ACC112 (cell line): ENCODE measurements around the gene SLC50A1.

Source experiments
- H2AFZ ChIP-seq: fragments of 200-600 bp; sonication (generic); one replicate; pipeline ENCODE4 v1.6.0; 2017; ENCODE audit warnings: antibody characterized with exemption, low read length; ENCODE audit not compliant: unreplicated experiment
- H3K27ac ChIP-seq: fragments of 200-600 bp; sonication (generic); 2 replicates; pipeline ENCODE4 v1.5.1; 2014; ENCODE audit warnings: low read depth, mild to moderate bottlenecking, antibody characterized with exemption, low read length, moderate library complexity
- H3K27me3 ChIP-seq: fragments of 200-600 bp; sonication (generic); 2 replicates; pipeline ENCODE4 v1.6.1; 2014; ENCODE audit warnings: mild to moderate bottlenecking, antibody characterized with exemption, low read length, moderate library complexity, mixed read lengths; ENCODE audit not compliant: insufficient read depth
- H3K36me3 ChIP-seq: fragments of 200-600 bp; sonication (generic); 2 replicates; pipeline ENCODE4 v1.6.1; 2016; ENCODE audit warnings: mild to moderate bottlenecking, antibody characterized with exemption, low read length, moderate library complexity, mixed read lengths; ENCODE audit not compliant: insufficient read depth
- H3K4me1 ChIP-seq: fragments of 200-600 bp; sonication (generic); one replicate; pipeline ENCODE4 v1.6.1; 2016; ENCODE audit warnings: low read length, mixed read lengths; ENCODE audit not compliant: insufficient read depth, unreplicated experiment, control insufficient read depth
- H3K4me3 ChIP-seq: fragments of 200-600 bp; sonication (generic); 2 replicates; pipeline ENCODE4 v1.5.1; 2014; ENCODE audit warnings: mild to moderate bottlenecking, low read depth, low read length
- H3K79me2 ChIP-seq: fragments of 200-600 bp; sonication (generic); one replicate; pipeline ENCODE4 v1.6.0; 2016; ENCODE audit warnings: low read length; ENCODE audit not compliant: control insufficient read depth, unreplicated experiment, insufficient read depth

The SLC50A1 gene

GRCh38 chr1:155186067-155186793 is 50.6 kb downstream of the SLC50A1 start:
- Histone ChIP-seq H3K79me2 (no peaks in the 10 kb centered on the region), H3K36me3 (no peaks in the 10 kb centered on the region), H3K27ac (no peak overlapping the region), H3K27me3 (no peaks in the 10 kb centered on the region), H2AFZ (no peak overlapping the region), H3K4me3 (no peak overlapping the region), H3K4me1 (no peaks in the 10 kb centered on the region)

DNA sequence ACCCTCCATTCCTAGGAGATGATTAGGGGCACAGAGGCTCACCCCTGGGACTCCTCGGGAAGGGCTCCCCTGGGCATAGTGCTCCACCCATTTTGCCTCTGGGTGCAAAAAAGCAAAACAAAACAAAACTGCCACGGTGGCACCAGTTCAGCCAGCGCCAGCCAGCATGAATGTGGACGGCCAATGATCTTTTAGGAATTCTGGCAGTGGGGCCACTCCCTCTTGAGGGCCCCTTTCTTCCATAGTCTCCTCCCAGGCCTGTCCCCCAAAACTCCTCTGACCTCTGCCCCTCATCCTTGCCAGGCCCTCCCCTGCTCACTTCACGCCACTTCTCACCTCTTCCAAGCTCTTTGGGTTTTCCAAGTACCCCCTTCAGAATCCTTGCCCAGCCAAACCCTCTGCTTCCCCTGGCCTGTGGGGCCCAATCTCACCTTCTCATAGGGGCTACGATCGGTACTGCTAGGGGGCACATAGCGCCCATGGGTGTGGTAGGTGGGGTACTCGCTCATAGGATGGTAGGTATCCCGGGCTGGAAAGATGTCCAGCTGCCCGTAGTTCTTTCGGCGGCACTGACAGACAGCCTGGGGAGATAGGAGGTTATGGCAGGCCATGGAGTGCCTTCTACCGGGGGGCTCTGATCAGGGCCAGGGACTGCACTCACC is 51.3 kb downstream of the SLC50A1 start:
- no peaks in the 10 kb centered on the region for H3K36me3 ChIP-seq
- no peaks in the 10 kb centered on the region for H3K27me3 ChIP-seq
- no peak overlapping the region for H3K27ac ChIP-seq
- H3K4me1 ChIP-seq: no peaks in the 10 kb centered on the region
- H3K4me3 ChIP-seq: no peak overlapping the region
- no peak overlapping the region for H2AFZ ChIP-seq
- no peaks in the 10 kb centered on the region for H3K79me2 ChIP-seq

DNA sequence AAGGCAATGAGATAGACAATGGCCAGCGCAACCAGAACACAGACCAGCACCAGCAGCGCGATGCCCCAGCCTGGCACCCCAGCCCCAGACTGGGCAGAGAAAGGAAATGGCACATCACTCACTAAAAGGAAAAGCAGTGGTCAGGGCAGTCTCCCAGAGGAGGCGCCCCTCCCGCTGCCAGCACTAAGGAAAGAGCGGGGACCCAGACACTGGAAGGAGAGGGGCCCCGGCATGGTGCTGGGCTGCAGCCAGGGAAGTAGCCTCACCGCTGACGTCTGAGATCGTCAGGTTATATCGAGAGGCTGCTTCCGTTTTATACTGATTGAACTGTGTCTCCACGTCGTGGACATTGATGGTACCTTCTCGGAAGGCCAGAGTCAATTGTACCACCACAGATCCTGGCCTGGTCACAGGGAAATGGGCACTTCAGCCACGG is 51.8 kb downstream of the SLC50A1 start:
- H2AFZ ChIP-seq: no peak overlapping the region
- peaks cover 2% of the 10 kb centered on the region for H3K4me1 ChIP-seq
- no peaks in the 10 kb centered on the region for H3K36me3 ChIP-seq
- H3K79me2 ChIP-seq: no peaks in the 10 kb centered on the region
- H3K27me3 ChIP-seq: no peaks in the 10 kb centered on the region
- no peak overlapping the region for H3K27ac ChIP-seq
- no peak overlapping the region for H3K4me3 ChIP-seq

GRCh38 chr1:155188268-155188667 is 52.6 kb downstream of the SLC50A1 start:
- no peaks in the 10 kb centered on the region for H3K27me3 ChIP-seq
- peaks cover 7% of the 10 kb centered on the region for H3K4me1 ChIP-seq
- no peak overlapping the region for H3K4me3 ChIP-seq
- no peaks in the 10 kb centered on the region for H3K36me3 ChIP-seq
- no peak overlapping the region for H2AFZ ChIP-seq
- H3K27ac ChIP-seq: no peak overlapping the region
- no peaks in the 10 kb centered on the region for H3K79me2 ChIP-seq
